Mucosa of descending colon (tissue), 3 donors: ENCODE measurements around the gene DBX1. TPM values are rescaled to one million over a fixed set of nuclear protein-coding genes. Genes with fewer than 3 reads are reported as not detected.
"Not testable (repeated sequence)": the region's sequence is repeated elsewhere in the genome, so short reads cannot be mapped to it uniquely, and the experiment has no call there.

ENCODE experiments used
- ATAC-seq: fragments of 200-7000 bp; cut with Tn5 transposase; one replicate; pipeline ENCODE4 v1.9.1; 2020; ENCODE audit warnings: mild to moderate bottlenecking, moderate library complexity
- DNase-seq, 3 donors: peaks; one replicate each; pipeline ENCODE4 v3.0.0-alpha.2; 2020
- H3K36me3 ChIP-seq: fragments of 200-600 bp; one replicate; pipeline ENCODE4 v1.8.0; 2021; ENCODE audit warnings: low read depth, mild to moderate bottlenecking
- H3K4me1 ChIP-seq: fragments of 200-600 bp; one replicate; pipeline ENCODE4 v1.8.0; 2021; ENCODE audit warnings: low read depth, mild to moderate bottlenecking
- H3K4me3 ChIP-seq: fragments of 200-600 bp; one replicate; pipeline ENCODE4 v1.8.0; 2021; ENCODE audit warnings: mild to moderate bottlenecking
- H3K9me3 ChIP-seq: fragments of 200-600 bp; one replicate; pipeline ENCODE4 v1.8.0; 2021; ENCODE audit warnings: mild to moderate bottlenecking
- intact Hi-C, 2 donors: fragments of 100-400 bp; cut with DNase I in 1 of 2; cut with micrococcal nuclease in 1 of 2; formaldehyde crosslinking; loops; one replicate each; pipeline versions ENCODE4 v1.11.0 to v1.11.1; 2022; cut with DNase I, micrococcal nuclease
- total RNA-seq, 3 donors: library from RNA; stranded (reverse); fragmentation: NEBNext Ultra II Directional in 2 of 3; extraction: Animal tissue kit (Norgen Biotek cat#: 25700) in 2 of 3; gene quantifications; one replicate each; pipeline versions ENCODE4 v1.2.1 to v1.2.4, GENCODE V29; 2021 to 2023
- TF ChIP-seq, protein P1 (sequence below): fragments of 200-600 bp; IDR thresholded peaks from one replicate; pipeline ENCODE4 v1.8.0; 2022; ENCODE audit warnings: antibody characterized with exemption, mild to moderate bottlenecking
- donor health status: DM: no; HTN: no; CAD: no; lungs with moderate emphysema.
- donor health status: DM: no; HTN: no; CAD: no.
- donor health status: DM: no; HTN: yes; CAD: no.

Gene DBX1
- total RNA-seq, 3 donors from 2014 or later = not detected

DNA sequence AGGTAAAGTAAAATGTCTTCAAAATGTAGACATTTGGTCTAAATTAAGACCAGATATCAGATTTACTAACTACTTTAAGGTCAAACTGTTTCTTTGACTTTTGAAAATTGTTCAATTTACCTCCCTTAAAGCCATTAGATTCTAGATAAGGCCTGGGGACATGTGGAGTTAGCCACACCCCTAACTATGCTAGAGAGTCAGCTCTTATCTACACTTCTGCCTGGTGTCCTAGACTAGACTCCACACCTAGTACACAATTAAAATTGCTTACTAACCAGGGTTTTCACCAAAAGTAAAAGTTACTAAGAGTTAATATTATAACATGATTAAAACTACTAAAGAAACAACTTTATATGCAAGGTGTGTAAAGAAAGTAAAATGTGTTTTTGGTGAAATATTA lies 43.6 kb upstream of the DBX1 start:
- DNase-seq = no peak
- Histone ChIP-seq H3K4me1 (no peaks in the 10 kb centered on the region), H3K9me3 (no peaks in the 10 kb centered on the region), H3K4me3 (no peak overlapping the region), H3K36me3 (no peaks in the 10 kb centered on the region)
- ATAC-seq = no peak
- intact Hi-C loops = no loop called here
- TF ChIP-seq, protein P1, sequence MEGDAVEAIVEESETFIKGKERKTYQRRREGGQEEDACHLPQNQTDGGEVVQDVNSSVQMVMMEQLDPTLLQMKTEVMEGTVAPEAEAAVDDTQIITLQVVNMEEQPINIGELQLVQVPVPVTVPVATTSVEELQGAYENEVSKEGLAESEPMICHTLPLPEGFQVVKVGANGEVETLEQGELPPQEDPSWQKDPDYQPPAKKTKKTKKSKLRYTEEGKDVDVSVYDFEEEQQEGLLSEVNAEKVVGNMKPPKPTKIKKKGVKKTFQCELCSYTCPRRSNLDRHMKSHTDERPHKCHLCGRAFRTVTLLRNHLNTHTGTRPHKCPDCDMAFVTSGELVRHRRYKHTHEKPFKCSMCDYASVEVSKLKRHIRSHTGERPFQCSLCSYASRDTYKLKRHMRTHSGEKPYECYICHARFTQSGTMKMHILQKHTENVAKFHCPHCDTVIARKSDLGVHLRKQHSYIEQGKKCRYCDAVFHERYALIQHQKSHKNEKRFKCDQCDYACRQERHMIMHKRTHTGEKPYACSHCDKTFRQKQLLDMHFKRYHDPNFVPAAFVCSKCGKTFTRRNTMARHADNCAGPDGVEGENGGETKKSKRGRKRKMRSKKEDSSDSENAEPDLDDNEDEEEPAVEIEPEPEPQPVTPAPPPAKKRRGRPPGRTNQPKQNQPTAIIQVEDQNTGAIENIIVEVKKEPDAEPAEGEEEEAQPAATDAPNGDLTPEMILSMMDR = no peak

DNA sequence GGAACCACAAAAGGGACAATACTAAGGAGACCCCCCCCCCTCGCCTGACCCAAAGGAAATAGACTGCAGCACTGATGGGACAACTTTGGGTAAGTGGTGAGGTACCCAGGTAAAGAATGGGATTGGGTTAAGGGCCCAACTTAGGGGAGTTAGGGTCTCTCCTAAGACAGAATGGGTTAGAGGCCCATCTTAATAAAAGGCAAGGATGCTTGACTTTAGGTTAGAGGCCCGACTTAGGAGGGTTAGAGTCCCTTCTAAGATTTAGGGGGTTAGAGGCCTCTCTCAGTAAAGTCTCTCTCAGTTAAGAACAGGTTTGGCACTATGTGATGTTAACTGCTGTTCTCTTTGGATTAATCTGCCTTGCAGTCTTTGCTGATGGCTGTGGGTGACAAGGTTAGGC lies 41.0 kb upstream of the DBX1 start:
- no peak overlapping the region for H3K4me3 ChIP-seq
- TF ChIP-seq, protein P1 = no peak
- intact Hi-C loops = no loop called here

DNA sequence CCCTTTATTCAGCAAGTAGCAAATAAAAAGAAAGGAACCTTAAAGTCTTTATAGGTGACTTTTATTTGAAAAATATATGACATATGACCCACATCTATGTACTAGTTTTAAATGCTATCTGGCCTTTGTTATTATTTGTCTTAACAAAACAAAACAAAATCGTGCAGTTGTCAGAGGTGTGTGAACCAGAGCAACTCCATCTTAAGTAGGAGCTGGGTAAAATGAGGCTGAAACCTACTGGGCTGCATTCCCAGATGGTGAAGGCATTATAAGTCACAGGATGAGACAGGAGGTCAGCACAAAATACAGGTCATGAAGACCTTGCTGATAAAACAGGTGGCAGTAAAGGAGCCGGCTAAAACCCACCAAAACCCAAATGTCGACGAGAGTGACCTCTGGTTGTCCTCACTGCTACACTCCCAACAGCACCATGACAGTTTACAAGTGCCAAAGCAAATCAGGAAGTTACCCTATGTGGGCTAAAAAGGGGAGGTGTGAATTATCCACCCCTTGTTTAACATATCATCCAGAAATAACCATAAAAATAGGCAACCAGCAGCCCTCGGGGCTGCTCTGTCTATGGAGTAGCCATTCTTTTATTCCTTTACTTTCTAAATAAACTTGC lies 40.2 kb upstream of the DBX1 start:
- DNase-seq, H3K4me1 ChIP-seq, H3K9me3 ChIP-seq, ATAC-seq, H3K4me3 ChIP-seq, H3K36me3 ChIP-seq, intact Hi-C loops: not testable (repeated sequence)

More for the DNA sequence above, 41.0 kb upstream of the DBX1 start:
- Histone ChIP-seq H3K9me3 (no peaks in the 10 kb centered on the region), H3K4me1 (no peaks in the 10 kb centered on the region), H3K36me3 (no peaks in the 10 kb centered on the region)
- ATAC-seq (no peak), DNase-seq (no peak)

DNA sequence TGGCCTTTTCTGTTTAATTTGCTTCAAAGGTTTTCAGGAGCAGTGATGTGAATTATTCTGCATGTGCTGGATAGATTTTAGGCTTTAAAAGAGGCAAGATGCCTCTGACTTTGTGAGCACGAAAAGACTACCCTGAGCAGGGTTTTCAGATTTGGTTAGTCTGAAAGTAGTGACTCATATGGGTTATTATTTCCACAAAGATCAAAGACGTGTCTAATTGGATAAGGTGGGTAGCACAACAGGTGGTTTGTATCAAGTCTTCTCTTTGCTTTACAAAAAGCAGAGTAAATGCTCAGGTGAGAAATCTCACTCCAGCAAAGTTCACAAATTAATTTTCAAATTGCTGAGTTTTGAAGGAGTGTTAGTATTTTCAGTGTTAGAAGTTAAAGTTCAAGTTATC lies 37.6 kb upstream of the DBX1 start:
- TF ChIP-seq, protein P1 = no peak
- ATAC-seq (no peak), DNase-seq (no peak)
- intact Hi-C loops = no loop called here
- Histone ChIP-seq H3K9me3 (no peaks in the 10 kb centered on the region), H3K4me3 (no peak overlapping the region), H3K4me1 (no peaks in the 10 kb centered on the region), H3K36me3 (no peaks in the 10 kb centered on the region)

DNA sequence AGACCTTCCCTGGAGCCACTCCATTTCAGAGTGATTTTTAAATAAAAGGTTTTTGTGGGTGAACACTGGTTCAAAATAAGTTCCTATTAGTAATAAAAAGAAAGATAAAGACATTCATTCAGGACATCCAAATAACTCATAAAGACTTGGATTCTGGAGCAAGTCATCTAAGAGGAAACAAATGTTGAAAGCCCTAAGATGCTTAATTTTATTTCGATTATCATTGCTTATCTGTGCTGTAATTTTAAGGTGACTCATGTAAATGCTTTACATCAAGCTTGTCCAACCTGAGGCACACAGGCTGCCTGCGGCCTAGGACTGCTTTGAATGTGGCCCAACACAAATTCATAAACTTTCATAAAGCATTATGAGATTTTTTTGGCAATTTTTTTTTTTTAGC lies 34.2 kb upstream of the DBX1 start:
- TF ChIP-seq, protein P1 = no peak
- H3K36me3 ChIP-seq = no peaks in the 10 kb centered on the region
- intact Hi-C loops = no loop called here
- H3K4me1 ChIP-seq = no peaks in the 10 kb centered on the region
- H3K9me3 ChIP-seq = no peaks in the 10 kb centered on the region
- no peak overlapping the region for H3K4me3 ChIP-seq
- no peak for DNase-seq
- ATAC-seq = no peak

DNA sequence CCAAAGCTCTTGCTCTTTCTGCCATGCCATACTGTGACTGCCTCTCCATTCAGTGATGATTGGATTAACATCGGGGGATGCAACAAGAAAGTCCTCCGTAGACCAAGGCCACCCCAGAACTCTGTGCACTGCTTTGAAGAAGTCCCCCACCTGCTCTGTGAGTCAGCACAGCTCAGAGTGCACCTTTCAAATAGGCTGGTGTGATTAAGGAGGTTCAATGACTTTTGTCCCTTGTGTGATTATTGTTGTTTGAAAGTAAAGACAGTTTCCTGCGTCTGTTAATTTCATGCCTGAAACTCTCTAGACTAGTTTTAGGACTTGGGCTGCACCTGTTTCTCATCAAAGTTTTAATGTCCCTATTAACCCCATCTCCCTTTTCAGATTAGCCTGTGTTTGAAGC lies 33.0 kb upstream of the DBX1 start:
- TF ChIP-seq, protein P1 = no peak
- H3K4me3 ChIP-seq = no peak overlapping the region
- ATAC-seq (no peak), DNase-seq (no peak)
- H3K4me1 ChIP-seq = no peaks in the 10 kb centered on the region
- H3K36me3 ChIP-seq = no peaks in the 10 kb centered on the region
- H3K9me3 ChIP-seq = no peaks in the 10 kb centered on the region
- intact Hi-C loops = no loop called here
